WTC11 (cell line): ENCODE measurements around the gene PTPRN2. TPM values are rescaled to one million over a fixed set of nuclear protein-coding genes. Genes with fewer than 3 reads are reported as not detected.
"Not testable (repeated sequence)": the region's sequence is repeated elsewhere in the genome, so short reads cannot be mapped to it uniquely, and the experiment has no call there.

Source experiments
- ATAC-seq: fragments of 200-7000 bp; cut with Tn5 transposase; 2 replicates; pipeline ENCODE4 v1.10.0; 2021; ENCODE audit warnings: mild to moderate bottlenecking, moderate library complexity
- CTCF ChIA-PET: fragments of 300-600 bp; sonication (Branson Sonifier 250); formaldehyde crosslinking; loops from one replicate; lab custom pipeline; 2021; ENCODE audit warnings: antibody characterized with exemption; lab: Charles Lee
- POLR2A ChIA-PET: fragments of 350-600 bp; sonication (Branson Sonifier 250); formaldehyde crosslinking; loops from one replicate; lab custom pipeline; 2021; ENCODE audit warnings: antibody characterized with exemption; lab: Charles Lee
- DNase-seq: peaks from one replicate; pipeline ENCODE4 v3.0.0; 2021; ENCODE audit warnings: low spot score
- H3K27ac Mint-ChIP-seq: 2 replicates; pipeline ENCODE4 v1.8.0; 2021; ENCODE audit warnings: mixed read lengths
- H3K27me3 Mint-ChIP-seq: 2 replicates; pipeline ENCODE4 v1.8.0; 2021; ENCODE audit warnings: low read depth, mild to moderate bottlenecking, moderate library complexity, mixed read lengths
- H3K36me3 Mint-ChIP-seq: 2 replicates; pipeline ENCODE4 v1.8.0; 2021; ENCODE audit warnings: mixed read lengths
- H3K4me1 Mint-ChIP-seq: 2 replicates; pipeline ENCODE4 v1.8.0; 2022; ENCODE audit warnings: mixed read lengths
- H3K4me3 Mint-ChIP-seq: 2 replicates; pipeline ENCODE4 v1.8.0; 2021; ENCODE audit warnings: mild to moderate bottlenecking, moderate library complexity, mixed read lengths
- H3K9me3 Mint-ChIP-seq: 2 replicates; pipeline ENCODE4 v1.8.0; 2021; ENCODE audit warnings: mixed read lengths
- ATF1 ChIP-seq: sonication (generic); formaldehyde crosslinking; IDR thresholded peaks from 2 replicates; pipeline ENCODE4 v1.8.1; 2023; ENCODE audit warnings: mild to moderate bottlenecking, moderate library complexity, missing genetic modification reagents
- ELF4 ChIP-seq: sonication (generic); formaldehyde crosslinking; IDR thresholded peaks from 2 replicates; pipeline ENCODE4 v1.8.1; 2022; ENCODE audit warnings: low read depth, mild to moderate bottlenecking, moderate library complexity, missing genetic modification reagents
- ERG ChIP-seq: fragments of 250-450 bp; sonication (Bioruptor Pico); IDR thresholded peaks from 2 replicates; pipeline ENCODE4 v1.8.0; 2021; ENCODE audit warnings: mild to moderate bottlenecking
- GABPB1 ChIP-seq: sonication (generic); formaldehyde crosslinking; IDR thresholded peaks from 2 replicates; pipeline ENCODE4 v1.8.1; 2023; ENCODE audit warnings: mild to moderate bottlenecking, missing genetic modification reagents
- KAT7 ChIP-seq: sonication (generic); formaldehyde crosslinking; IDR thresholded peaks from 2 replicates; pipeline ENCODE4 v1.8.1; 2023; ENCODE audit warnings: missing genetic modification reagents, mild to moderate bottlenecking, borderline replicate concordance
- NR2C2 ChIP-seq: sonication (generic); formaldehyde crosslinking; IDR thresholded peaks from 2 replicates; pipeline ENCODE4 v1.8.0; 2022; ENCODE audit warnings: mild to moderate bottlenecking, missing genetic modification reagents
- NR3C1 ChIP-seq: sonication (generic); formaldehyde crosslinking; conservative IDR thresholded peaks from 2 replicates; pipeline ENCODE4 v1.8.1; 2023; ENCODE audit warnings: low read depth, mild to moderate bottlenecking, missing genetic modification reagents
- SP1 ChIP-seq: sonication (generic); formaldehyde crosslinking; conservative IDR thresholded peaks from 2 replicates; pipeline ENCODE4 v1.8.1; 2022; ENCODE audit warnings: missing genetic modification reagents
- ZMAT4 ChIP-seq: fragments of 250-450 bp; sonication (Bioruptor Pico); IDR thresholded peaks from 2 replicates; pipeline ENCODE4 v1.9.0; 2021; ENCODE audit warnings: mild to moderate bottlenecking
- ZNF396 ChIP-seq: fragments of 250-450 bp; sonication (Bioruptor Pico); IDR thresholded peaks from 2 replicates; pipeline ENCODE4 v1.8.0; 2021; ENCODE audit warnings: mild to moderate bottlenecking, moderate library complexity, borderline replicate concordance
- total RNA-seq: library from RNA; stranded (reverse); gene quantifications from 3 replicates; pipeline ENCODE4 v1.2.3, GENCODE V29; 2021
- TF ChIP-seq, protein P1 (sequence below): sonication (generic); formaldehyde crosslinking; IDR thresholded peaks from 2 replicates; pipeline ENCODE4 v1.8.0; 2023; ENCODE audit warnings: missing genetic modification reagents, mild to moderate bottlenecking, borderline replicate concordance
- TF ChIP-seq, protein P2 (sequence below): sonication (generic); formaldehyde crosslinking; conservative IDR thresholded peaks from 2 replicates; pipeline ENCODE4 v1.8.1; 2023; ENCODE audit warnings: mild to moderate bottlenecking, low read depth, missing genetic modification reagents, moderate library complexity
- TF ChIP-seq, protein P3 (sequence below): sonication (generic); formaldehyde crosslinking; IDR thresholded peaks from 2 replicates; pipeline ENCODE4 v1.8.1; 2023; ENCODE audit warnings: mild to moderate bottlenecking, moderate library complexity, missing genetic modification reagents
- TF ChIP-seq, protein P4 (sequence below): sonication (generic); formaldehyde crosslinking; IDR thresholded peaks from 2 replicates; pipeline ENCODE4 v1.8.0; 2023; ENCODE audit warnings: mild to moderate bottlenecking, missing genetic modification reagents

PTPRN2 gene
- total RNA-seq, 1 experiment from 2014 or later: 4.7 TPM

GRCh38 chr7:158535079-158535478 is 52.5 kb downstream of the PTPRN2 start (continued):
- TF ChIP-seq, protein P1, sequence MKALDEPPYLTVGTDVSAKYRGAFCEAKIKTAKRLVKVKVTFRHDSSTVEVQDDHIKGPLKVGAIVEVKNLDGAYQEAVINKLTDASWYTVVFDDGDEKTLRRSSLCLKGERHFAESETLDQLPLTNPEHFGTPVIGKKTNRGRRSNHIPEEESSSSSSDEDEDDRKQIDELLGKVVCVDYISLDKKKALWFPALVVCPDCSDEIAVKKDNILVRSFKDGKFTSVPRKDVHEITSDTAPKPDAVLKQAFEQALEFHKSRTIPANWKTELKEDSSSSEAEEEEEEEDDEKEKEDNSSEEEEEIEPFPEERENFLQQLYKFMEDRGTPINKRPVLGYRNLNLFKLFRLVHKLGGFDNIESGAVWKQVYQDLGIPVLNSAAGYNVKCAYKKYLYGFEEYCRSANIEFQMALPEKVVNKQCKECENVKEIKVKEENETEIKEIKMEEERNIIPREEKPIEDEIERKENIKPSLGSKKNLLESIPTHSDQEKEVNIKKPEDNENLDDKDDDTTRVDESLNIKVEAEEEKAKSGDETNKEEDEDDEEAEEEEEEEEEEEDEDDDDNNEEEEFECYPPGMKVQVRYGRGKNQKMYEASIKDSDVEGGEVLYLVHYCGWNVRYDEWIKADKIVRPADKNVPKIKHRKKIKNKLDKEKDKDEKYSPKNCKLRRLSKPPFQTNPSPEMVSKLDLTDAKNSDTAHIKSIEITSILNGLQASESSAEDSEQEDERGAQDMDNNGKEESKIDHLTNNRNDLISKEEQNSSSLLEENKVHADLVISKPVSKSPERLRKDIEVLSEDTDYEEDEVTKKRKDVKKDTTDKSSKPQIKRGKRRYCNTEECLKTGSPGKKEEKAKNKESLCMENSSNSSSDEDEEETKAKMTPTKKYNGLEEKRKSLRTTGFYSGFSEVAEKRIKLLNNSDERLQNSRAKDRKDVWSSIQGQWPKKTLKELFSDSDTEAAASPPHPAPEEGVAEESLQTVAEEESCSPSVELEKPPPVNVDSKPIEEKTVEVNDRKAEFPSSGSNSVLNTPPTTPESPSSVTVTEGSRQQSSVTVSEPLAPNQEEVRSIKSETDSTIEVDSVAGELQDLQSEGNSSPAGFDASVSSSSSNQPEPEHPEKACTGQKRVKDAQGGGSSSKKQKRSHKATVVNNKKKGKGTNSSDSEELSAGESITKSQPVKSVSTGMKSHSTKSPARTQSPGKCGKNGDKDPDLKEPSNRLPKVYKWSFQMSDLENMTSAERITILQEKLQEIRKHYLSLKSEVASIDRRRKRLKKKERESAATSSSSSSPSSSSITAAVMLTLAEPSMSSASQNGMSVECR (CRISPR knock-in tag): no peak
- TF ChIP-seq ATF1 (CRISPR knock-in tag) (no peak), ERG (CRISPR knock-in tag) (no peak)

- H3K9me3 Mint-ChIP-seq: peaks cover 12% of the 10 kb centered on the region
- no peak for ATAC-seq
- no peaks in the 10 kb centered on the region; the same call in 1 of the 2 replicates for H3K27me3 Mint-ChIP-seq
- H3K4me3 Mint-ChIP-seq: no peak overlapping the region
- POLR2A ChIA-PET: interaction anchor here (0.7 kb wide), 1 partner anchor 12 kb away, joined by 3 read pairs; no protein-coding TSS in a partner anchor
- DNase-seq: no peak
- no peak for TF ChIP-seq NR3C1 (CRISPR knock-in tag)
- TF ChIP-seq GABPB1: no peak
- CTCF ChIA-PET: interaction anchor here (0.9 kb wide), 1 partner anchor 37 kb away, joined by 3 read pairs; no protein-coding TSS in a partner anchor
- no peak overlapping the region for H3K27ac Mint-ChIP-seq
- peaks cover 3% of the 10 kb centered on the region; the same call in 1 of the 2 replicates for H3K36me3 Mint-ChIP-seq
- H3K4me1 Mint-ChIP-seq: peaks cover 11% of the 10 kb centered on the region; the same call in 1 of the 2 replicates
These were observed 53.0 kb downstream of the PTPRN2 start for GRCh38 chr7:158534598-158534997.

DNA sequence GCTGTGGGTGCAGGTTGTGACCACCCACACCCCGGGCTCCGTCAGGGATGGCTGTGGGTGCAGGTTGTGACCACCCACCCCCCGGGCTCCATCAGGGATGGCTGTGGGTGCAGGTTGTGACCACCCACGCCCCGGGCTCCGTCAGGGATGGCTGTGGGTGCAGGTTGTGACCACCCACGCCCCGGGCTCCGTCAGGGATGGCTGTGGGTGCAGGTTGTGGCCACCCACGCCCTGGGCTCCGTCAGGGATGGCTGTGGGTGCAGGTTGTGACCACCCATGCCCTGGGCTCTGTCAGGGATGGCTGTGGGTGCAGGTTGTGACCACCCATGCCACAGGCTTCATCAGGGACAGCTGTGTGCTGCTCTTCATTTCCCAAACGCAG is 53.5 kb downstream of the PTPRN2 start:
- DNase-seq, H3K27me3 Mint-ChIP-seq, ATAC-seq, H3K27ac Mint-ChIP-seq, H3K36me3 Mint-ChIP-seq, H3K4me3 Mint-ChIP-seq: not testable (repeated sequence)
- ChIA-PET POLR2A (interaction anchor here (0.7 kb wide), 1 partner anchor 13 kb away, joined by 3 read pairs; no protein-coding TSS in a partner anchor), CTCF (interaction anchor here (0.9 kb wide), 1 partner anchor 36 kb away, joined by 3 read pairs; no protein-coding TSS in a partner anchor)
- Mint-ChIP-seq H3K9me3 (peaks cover 12% of the 10 kb centered on the region), H3K4me1 (peaks cover 12% of the 10 kb centered on the region)

- H3K4me3 Mint-ChIP-seq: no peak overlapping the region
- ChIA-PET POLR2A (no interaction called here), CTCF (no interaction called here)
- H3K4me1 Mint-ChIP-seq: peaks cover 14% of the 10 kb centered on the region
- DNase-seq (no peak), ATAC-seq (no peak)
- peaks cover 3% of the 10 kb centered on the region; the same call in 1 of the 2 replicates for H3K36me3 Mint-ChIP-seq
- H3K9me3 Mint-ChIP-seq: peaks cover 12% of the 10 kb centered on the region
- no peaks in the 10 kb centered on the region; the same call in 1 of the 2 replicates for H3K27me3 Mint-ChIP-seq
- no peak overlapping the region for H3K27ac Mint-ChIP-seq
- TF ChIP-seq, protein P2, sequence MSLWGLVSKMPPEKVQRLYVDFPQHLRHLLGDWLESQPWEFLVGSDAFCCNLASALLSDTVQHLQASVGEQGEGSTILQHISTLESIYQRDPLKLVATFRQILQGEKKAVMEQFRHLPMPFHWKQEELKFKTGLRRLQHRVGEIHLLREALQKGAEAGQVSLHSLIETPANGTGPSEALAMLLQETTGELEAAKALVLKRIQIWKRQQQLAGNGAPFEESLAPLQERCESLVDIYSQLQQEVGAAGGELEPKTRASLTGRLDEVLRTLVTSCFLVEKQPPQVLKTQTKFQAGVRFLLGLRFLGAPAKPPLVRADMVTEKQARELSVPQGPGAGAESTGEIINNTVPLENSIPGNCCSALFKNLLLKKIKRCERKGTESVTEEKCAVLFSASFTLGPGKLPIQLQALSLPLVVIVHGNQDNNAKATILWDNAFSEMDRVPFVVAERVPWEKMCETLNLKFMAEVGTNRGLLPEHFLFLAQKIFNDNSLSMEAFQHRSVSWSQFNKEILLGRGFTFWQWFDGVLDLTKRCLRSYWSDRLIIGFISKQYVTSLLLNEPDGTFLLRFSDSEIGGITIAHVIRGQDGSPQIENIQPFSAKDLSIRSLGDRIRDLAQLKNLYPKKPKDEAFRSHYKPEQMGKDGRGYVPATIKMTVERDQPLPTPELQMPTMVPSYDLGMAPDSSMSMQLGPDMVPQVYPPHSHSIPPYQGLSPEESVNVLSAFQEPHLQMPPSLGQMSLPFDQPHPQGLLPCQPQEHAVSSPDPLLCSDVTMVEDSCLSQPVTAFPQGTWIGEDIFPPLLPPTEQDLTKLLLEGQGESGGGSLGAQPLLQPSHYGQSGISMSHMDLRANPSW (CRISPR knock-in tag): no peak
- TF ChIP-seq ZMAT4 (CRISPR knock-in tag) (no peak), SP1 (no peak), ZNF396 (CRISPR knock-in tag) (no peak), GABPB1 (no peak), KAT7 (CRISPR knock-in tag) (no peak), NR2C2 (CRISPR knock-in tag) (no peak), ELF4 (CRISPR knock-in tag) (no peak)
- TF ChIP-seq, protein P3, sequence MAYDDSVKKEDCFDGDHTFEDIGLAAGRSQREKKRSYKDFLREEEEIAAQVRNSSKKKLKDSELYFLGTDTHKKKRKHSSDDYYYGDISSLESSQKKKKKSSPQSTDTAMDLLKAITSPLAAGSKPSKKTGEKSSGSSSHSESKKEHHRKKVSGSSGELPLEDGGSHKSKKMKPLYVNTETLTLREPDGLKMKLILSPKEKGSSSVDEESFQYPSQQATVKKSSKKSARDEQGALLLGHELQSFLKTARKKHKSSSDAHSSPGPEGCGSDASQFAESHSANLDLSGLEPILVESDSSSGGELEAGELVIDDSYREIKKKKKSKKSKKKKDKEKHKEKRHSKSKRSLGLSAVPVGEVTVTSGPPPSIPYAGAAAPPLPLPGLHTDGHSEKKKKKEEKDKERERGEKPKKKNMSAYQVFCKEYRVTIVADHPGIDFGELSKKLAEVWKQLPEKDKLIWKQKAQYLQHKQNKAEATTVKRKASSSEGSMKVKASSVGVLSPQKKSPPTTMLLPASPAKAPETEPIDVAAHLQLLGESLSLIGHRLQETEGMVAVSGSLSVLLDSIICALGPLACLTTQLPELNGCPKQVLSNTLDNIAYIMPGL (CRISPR knock-in tag): no peak
- TF ChIP-seq, protein P4, sequence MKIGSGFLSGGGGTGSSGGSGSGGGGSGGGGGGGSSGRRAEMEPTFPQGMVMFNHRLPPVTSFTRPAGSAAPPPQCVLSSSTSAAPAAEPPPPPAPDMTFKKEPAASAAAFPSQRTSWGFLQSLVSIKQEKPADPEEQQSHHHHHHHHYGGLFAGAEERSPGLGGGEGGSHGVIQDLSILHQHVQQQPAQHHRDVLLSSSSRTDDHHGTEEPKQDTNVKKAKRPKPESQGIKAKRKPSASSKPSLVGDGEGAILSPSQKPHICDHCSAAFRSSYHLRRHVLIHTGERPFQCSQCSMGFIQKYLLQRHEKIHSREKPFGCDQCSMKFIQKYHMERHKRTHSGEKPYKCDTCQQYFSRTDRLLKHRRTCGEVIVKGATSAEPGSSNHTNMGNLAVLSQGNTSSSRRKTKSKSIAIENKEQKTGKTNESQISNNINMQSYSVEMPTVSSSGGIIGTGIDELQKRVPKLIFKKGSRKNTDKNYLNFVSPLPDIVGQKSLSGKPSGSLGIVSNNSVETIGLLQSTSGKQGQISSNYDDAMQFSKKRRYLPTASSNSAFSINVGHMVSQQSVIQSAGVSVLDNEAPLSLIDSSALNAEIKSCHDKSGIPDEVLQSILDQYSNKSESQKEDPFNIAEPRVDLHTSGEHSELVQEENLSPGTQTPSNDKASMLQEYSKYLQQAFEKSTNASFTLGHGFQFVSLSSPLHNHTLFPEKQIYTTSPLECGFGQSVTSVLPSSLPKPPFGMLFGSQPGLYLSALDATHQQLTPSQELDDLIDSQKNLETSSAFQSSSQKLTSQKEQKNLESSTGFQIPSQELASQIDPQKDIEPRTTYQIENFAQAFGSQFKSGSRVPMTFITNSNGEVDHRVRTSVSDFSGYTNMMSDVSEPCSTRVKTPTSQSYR (CRISPR knock-in tag): no peak
These were observed 54.1 kb downstream of the PTPRN2 start for GRCh38 chr7:158533386-158534133.
